SK-N-SH treated with all-trans-retinoic acid at 6 μM for 48 hours (cell line): ENCODE measurements around the gene REEP2.
A peak's percentile ranks its signal among the peaks of the same experiment; 100 is the strongest.

ENCODE experiments used
- ATAC-seq: fragments of 200-7000 bp; cut with Tn5 transposase; 3 replicates; pipeline ENCODE4 v1.9.1; 2020; ENCODE audit warnings: mild to moderate bottlenecking, moderate library complexity
- CSDC2 ChIP-seq: fragments of 250-450 bp; sonication (Bioruptor Pico); IDR thresholded peaks from 2 replicates; pipeline ENCODE4 v1.5.0; 2020; ENCODE audit warnings: mild to moderate bottlenecking, moderate library complexity
- CSRNP3 ChIP-seq: fragments of 250-450 bp; sonication (Bioruptor Pico); IDR thresholded peaks from 2 replicates; pipeline ENCODE4 v1.5.1; 2021; ENCODE audit warnings: mild to moderate bottlenecking, moderate library complexity
- ESRRG ChIP-seq: fragments of 250-450 bp; sonication (Bioruptor Pico); IDR thresholded peaks from 2 replicates; pipeline ENCODE4 v1.6.1; 2021; ENCODE audit warnings: mild to moderate bottlenecking
- PATZ1 ChIP-seq: fragments of 250-450 bp; sonication (Bioruptor Pico); IDR thresholded peaks from 2 replicates; pipeline ENCODE4 v1.8.0; 2020; ENCODE audit warnings: mild to moderate bottlenecking, moderate library complexity, borderline replicate concordance
- POU6F1 ChIP-seq: fragments of 250-450 bp; sonication (Bioruptor Pico); IDR thresholded peaks from 2 replicates; pipeline ENCODE4 v1.8.0; 2021; ENCODE audit warnings: low read depth, mild to moderate bottlenecking, moderate library complexity, borderline replicate concordance
- PPARA ChIP-seq: fragments of 250-450 bp; sonication (Bioruptor Pico); IDR thresholded peaks from 2 replicates; pipeline ENCODE4 v1.5.0; 2020; ENCODE audit warnings: mild to moderate bottlenecking, borderline replicate concordance
- SNAI2 ChIP-seq: fragments of 250-450 bp; sonication (Bioruptor Pico); IDR thresholded peaks from 2 replicates; pipeline ENCODE4 v1.5.0; 2020; ENCODE audit warnings: mild to moderate bottlenecking, moderate library complexity
- TOX ChIP-seq: fragments of 250-450 bp; sonication (Bioruptor Pico); IDR thresholded peaks from 2 replicates; pipeline ENCODE4 v1.8.0; 2021; ENCODE audit warnings: mild to moderate bottlenecking, moderate library complexity, borderline replicate concordance
- TSHZ2 ChIP-seq: fragments of 250-450 bp; sonication (Bioruptor Pico); IDR thresholded peaks from 2 replicates; pipeline ENCODE4 v1.5.0; 2020; ENCODE audit warnings: mild to moderate bottlenecking, moderate library complexity
- ZC3H10 ChIP-seq: fragments of 250-450 bp; sonication (Bioruptor Pico); IDR thresholded peaks from 2 replicates; pipeline ENCODE4 v1.5.1; 2021; ENCODE audit warnings: mild to moderate bottlenecking, moderate library complexity
- ZFP3 ChIP-seq: fragments of 250-450 bp; sonication (Bioruptor Pico); IDR thresholded peaks from 2 replicates; pipeline ENCODE4 v1.5.0; 2020; ENCODE audit warnings: mild to moderate bottlenecking, moderate library complexity
- ZFP30 ChIP-seq: fragments of 450-650 bp; formaldehyde crosslinking; IDR thresholded peaks from 2 replicates; pipeline ENCODE4 v1.5.0; 2022; ENCODE audit warnings: mild to moderate bottlenecking, moderate library complexity
- ZNF70 ChIP-seq: fragments of 450-650 bp; formaldehyde crosslinking; IDR thresholded peaks from 2 replicates; pipeline ENCODE4 v1.5.0; 2020; ENCODE audit warnings: mild to moderate bottlenecking, moderate library complexity
- ZNF8 ChIP-seq: fragments of 450-650 bp; formaldehyde crosslinking; IDR thresholded peaks from 2 replicates; pipeline ENCODE4 v1.5.0; 2020; ENCODE audit warnings: mild to moderate bottlenecking, moderate library complexity

Gene REEP2

GRCh38 chr5:138464008-138464387, 25.1 kb downstream of the REEP2 start:
- no peak for TF ChIP-seq POU6F1 (CRISPR knock-in tag)
- TF ChIP-seq PATZ1 (CRISPR knock-in tag): peak; percentile 12; the same call in 1 of the 2 replicates

GRCh38 chr5:138464388-138465260, 25.8 kb downstream of the REEP2 start:
- peak; percentile 64 for ATAC-seq
- TF ChIP-seq ZNF70 (CRISPR knock-in tag) (no peak), SNAI2 (CRISPR knock-in tag) (0 out of 2 replicates have a peak, but pooled peaks have one; percentile 15), POU6F1 (CRISPR knock-in tag) (no peak), PATZ1 (CRISPR knock-in tag) (peak; percentile 38; the same call in 1 of the 2 replicates), CSRNP3 (CRISPR knock-in tag) (peak; percentile 69; the same call in 1 of the 2 replicates), ESRRG (CRISPR knock-in tag) (no peak)

More at GRCh38 chr5:138464008-138464387, 25.1 kb downstream of the REEP2 start:
- peak; percentile 44 for ATAC-seq

GRCh38 chr5:138465261-138466124, 26.6 kb downstream of the REEP2 start, which contains the start of gene EGR1:
TSS of gene EGR1 (plus strand) at chr5:138465479. CDS start at chr5:138465762, 283 bp downstream.
- TF ChIP-seq ZC3H10 (CRISPR knock-in tag) (0 out of 2 replicates have a peak, but pooled peaks have one; percentile 7), CSDC2 (CRISPR knock-in tag) (0 out of 2 replicates have a peak, but pooled peaks have one; percentile 53), PPARA (no peak), ZNF8 (no peak), ZFP30 (CRISPR knock-in tag) (peak; percentile 31; the same call in 1 of the 2 replicates), TOX (CRISPR knock-in tag) (peak; percentile 10; the same call in 1 of the 2 replicates), TSHZ2 (CRISPR knock-in tag) (0 out of 2 replicates have a peak, but pooled peaks have one; percentile 29), CSRNP3 (CRISPR knock-in tag) (peak; percentile 49; the same call in 1 of the 2 replicates), ZFP3 (CRISPR knock-in tag) (0 out of 2 replicates have a peak, but pooled peaks have one; percentile 37), PATZ1 (CRISPR knock-in tag) (peak; percentile 67; the same call in 1 of the 2 replicates)
- peak; percentile 31 for ATAC-seq
